HS-27A (cell line): ENCODE measurements around the gene FXYD6.

Experiments
- DNase-seq: peaks from one replicate; pipeline ENCODE4 v3.0.0-alpha.2; 2012; ENCODE audit warnings: low read depth, missing footprints

Gene FXYD6

DNA sequence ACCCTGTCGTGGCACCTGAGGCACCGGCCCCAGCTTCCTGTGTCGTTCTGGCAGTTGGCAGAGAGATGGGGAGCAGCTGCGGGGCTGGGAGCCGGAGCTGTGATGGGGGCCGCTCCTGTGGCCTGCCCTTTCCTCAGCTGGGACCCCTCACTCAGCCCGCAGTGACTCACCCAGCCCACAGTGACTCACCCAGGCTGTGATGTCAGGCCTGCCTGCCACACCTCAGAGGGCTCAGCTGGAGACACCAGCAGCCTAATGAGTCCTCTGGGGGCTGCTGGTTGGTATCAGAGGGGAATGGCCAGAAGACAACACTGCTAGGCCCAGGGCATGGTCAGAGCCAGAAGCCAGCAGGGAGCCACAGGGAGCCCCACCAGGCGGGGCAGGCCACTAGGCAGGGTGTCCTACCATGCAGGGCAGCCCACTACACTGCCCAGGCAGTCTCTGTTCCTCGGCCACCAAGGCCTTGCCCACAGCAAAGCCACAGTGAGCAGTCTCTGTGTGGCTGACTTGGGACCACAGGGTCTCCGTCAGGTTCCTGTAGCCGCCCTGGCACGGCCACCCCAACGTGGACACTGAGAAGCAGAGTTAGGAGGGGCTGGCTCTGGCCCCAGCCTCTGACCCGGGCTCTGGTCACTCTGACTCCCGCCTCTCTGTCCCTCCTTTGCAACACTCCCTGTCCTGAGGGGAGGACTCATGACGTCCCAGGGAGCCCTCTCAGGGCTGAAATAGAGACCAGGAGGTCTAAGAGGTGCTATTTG lies 47.7 kb downstream of the FXYD6 start:
- no peak for DNase-seq

DNA sequence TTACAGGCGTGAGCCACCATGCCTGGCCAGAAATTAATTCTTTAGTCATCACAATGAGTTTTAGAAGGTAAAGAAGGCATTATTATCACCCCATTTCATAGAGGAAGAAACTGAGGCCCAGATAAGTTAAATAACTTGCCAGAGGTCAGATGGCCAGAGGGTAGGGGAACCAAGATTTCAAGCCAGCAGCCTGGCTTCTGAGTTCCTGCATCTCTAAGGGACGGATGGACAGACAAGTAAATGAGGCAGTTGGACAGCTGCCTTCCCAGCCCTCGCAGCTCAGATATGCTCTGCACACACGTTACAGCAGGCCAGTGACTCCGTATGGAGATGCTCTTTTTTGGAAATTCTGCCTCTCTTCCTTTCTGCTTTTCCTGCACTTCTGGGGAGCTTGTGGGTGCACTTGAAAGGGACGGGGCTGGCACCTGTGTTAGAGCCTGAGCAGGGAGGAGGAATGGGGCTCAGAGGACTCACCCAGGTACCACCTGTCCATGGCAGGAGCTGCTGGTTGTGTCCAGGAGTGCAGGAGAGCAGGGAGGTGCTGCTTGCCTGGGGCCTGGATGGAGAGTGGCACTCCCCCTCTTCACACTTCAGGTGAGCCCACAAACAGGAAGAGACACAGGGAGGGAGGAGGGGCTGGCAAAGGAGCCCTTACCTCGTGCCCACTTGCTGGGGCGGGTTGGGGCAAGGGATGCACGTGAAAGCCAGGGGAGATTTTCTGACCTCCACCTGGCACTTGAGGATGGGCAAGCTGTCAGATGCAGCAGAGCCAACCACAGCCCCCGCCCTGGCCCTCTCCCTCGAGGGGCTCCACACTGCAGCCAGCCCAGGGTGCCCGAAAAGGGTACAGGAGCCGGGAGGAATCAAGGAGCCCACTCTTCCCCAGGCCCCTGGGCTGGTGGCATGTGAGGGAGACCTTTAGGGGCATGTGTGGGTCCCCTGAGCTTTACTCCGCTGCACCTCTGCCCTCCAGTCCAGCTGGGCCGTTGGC lies 48.6 kb downstream of the FXYD6 start:
- no peak for DNase-seq

DNA sequence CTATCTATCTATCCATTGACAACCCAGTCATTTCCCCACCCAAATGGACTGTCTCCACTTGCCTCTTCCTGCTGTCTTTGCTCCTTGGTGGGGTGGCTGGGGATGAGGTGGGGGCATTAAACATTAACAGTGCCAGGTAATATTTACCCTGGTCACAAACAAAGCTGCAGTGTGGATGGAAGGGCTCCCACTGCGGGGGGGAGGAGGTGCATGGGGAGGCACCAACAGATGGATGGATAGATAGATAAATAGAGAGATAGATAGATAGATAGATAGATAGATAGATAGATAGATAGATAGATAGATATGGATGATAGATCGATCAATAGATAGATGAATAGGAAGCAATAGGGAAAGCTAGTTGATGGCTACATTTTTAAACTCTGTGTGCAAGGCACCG lies 49.6 kb downstream of the FXYD6 start:
- no peak for DNase-seq

DNA sequence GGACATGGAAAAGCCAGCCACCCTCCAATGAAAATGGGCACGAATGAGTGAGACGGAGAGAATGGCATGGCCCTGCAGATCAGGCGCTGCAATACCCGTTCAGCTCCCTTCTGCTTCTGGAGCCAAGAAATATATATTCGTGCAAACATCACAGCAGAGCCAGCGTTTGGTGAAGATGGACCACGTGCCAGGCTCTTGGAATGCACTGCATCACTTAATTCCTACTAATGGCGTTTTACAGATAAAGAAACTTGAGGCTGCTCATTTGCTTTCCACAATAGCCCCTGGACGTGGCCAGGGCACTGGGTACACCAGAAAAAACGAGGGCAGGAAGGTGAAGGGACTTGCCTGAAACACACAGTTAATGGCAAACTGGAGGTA lies 50.3 kb downstream of the FXYD6 start:
- no peak for DNase-seq

DNA sequence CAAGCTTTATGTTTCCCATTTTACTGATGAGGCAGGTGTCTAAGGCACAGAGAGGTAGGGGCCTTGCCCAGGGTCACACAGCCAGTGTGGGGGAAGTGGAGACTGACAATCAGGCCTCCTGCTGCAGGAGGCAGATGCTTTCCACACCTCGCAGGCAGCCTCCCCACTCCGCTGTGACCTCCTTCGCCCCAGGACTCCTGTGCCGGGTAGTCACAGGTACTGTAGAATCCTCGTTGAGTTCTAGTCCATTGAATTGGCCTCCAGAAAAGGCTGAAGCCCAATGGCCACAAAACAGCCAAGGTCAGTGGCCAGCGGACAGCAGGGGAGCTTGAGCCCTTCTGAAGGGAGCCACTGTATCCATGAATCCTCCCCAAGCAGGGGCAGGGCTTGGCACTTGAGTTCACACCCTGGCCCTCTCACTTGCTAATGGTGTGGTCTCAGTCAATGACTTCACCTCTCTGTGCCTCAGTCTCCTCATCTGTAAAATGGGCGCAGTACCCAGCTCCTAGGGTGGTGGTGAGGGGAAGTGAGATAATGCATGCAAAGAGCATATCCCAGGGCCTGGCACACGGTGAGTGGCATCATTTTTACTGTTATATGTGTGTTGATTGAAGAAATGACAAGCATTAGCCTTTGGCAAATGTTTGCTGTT lies 50.8 kb downstream of the FXYD6 start:
- no peak for DNase-seq

DNA sequence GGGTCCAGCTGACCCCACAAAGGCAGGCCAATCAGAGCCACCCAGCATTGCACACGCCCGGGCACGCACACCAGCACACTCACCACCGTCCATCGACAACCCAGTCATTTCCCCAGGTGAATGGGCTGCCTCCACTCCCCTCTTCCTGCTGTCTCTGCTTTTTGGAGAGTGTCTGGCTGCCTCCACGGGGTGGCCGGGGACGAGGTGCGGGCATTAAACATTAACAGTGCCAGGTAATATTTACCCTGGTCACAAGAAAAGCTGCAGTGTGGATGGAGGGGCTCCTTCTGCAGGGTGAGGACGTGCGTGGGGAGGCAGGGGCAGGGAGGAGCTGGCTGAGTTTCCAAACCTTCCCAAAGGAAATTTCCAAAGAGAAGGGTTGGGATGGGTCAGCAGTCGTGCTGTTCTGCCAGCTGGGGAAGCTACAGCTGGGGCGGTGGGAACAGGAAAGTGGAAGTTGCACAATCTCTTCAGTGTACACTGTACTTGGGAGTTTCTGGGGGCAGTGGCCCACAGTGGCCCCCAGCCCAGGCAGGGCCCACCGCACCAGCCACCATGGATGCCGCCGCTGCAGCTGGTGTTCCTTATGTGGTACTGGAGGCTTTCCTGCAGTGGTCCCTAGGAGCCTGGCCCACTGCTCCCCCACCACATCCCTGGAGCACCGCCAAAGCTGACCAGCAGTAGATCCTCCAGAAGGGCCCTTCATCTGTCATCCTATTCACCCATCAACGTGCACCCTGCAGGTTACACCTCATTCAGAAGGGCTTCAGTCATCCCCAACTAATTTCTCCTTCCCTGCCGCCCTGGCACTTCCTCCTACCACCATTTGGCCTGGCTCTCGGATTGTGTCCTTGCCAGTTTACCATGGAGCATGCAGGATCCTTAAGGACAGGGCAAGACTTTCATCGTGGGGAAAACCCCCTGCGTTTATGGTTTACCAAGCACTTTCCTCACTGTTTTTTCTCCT lies 51.6 kb downstream of the FXYD6 start, which contains the start of gene FXYD2:
Gene FXYD2 (minus strand): TSS at position 174 of the 967 bp plus-strand sequence. CDS start 66 bp downstream, at position 108.
- DNase-seq, result no peak

DNA sequence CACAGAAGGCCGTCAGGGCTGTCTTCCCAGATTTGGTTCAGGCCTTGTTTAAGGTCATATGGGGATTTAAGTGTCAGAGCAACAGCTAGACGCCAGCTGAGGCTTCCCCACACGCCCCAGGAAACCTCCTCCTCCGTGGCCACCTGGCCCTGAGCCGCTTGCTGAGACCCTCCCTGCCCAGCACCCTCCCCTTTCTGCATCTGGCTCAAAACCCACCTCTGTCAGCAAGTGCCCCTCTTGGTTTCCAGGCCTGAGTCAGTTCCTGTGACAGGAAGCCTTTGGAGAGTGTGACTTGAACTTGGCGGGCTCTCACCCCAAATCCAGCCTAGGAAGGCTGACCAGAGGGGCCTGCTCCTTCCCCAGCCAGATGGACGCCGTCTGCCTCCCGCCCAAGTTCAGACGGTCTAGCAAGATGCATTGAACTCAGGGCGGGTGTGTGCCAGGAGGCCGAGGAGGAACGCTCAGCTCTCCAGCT lies 52.5 kb downstream of the FXYD6 start:
- DNase-seq, result no peak

DNA sequence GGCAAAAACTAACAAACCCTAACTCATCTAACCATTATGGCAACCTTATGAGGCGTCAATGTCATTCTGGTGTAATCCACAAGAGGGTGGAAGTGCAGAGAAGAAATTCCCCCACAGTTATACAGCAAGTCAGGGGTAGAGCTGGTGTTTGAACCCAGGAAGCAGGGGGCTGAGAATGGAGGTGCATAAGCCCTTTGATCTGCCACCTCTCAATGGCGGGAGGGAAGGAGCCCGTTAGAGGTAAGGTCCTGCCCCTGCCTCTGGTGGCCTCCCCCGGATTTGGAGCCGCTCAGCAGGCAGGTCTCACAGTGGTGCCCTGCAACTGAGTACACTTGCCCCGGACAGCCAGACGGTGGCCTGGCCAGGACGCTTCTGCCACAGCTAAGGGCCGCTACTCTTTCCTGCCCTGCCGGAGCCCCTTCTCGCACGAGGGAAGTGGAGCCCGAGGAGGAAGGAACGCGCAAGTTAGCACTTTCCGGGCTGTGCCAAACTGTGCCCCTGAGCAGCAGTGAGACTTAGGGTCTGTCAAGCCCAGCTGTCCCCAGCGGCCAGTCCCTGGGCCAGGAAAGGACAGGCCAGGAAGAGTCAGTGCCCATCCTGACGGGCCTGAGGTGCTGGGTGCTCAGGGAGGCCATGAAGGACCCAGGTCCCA lies 53.0 kb downstream of the FXYD6 start:
- no peak for DNase-seq

DNA sequence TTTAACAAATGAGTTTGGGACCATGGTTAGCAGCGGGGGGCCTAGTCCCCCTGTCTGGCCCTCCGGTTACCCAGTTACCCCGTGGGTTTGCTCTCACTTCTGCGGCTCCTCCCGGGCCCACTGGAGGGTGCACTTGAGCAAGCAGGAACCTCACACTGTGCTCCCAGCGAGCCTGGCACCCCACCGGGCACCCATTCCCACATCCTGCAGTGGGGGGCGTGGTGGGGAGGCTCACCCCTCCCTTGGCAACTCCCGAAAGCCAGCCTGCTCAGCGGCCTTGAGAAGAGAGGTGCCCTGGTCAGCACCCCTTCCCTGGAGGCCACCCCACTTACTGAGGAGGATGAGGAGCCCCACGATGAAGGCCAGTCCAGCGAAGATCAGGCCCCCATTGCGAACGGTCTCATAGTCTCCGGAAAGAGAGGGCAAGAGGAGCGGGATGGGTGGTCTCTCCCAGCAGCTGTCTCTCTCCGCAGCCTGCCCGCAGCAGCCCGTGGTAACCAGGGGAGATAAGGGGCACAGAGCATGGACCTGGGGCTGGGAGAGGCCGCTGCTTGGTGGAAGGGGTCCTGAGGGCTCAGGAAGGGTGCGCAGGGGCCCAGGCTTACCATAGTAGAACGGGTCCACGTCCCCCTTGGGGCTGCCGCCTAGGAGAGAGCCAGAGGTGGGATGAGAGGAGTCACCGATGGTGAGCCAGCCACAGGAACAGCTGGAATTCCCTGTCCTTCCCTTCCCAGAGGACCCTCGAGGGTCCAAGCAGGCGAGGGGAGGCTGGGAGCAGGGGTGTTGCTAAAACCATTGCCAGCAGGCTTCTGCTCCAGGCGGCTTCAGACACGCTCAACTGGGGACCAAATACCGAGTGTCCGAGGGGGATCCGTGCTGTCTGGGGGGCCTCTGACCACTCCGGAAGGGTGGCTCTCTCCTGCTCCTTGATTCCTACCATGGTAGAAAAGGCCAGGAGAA lies 54.1 kb downstream of the FXYD6 start:
- DNase-seq, result no peak

DNA sequence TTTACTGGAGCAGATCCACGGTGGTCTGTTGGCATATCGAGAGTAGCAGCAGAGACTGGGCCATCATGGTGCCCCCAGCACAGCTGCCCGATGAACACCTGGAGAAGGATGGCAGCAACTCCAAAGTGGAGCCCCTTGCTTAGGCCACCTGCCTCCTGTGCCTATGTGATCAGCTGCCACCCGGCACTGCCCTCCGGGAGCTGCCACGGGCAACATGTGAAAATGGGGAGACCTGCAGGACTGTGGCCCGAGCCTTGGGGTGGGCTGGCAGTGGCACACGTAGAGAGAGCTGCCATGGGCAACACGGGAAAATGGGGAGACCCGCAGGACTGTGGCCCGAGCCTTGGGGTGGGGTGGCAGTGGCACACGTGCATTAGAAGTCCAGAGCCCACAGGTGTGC lies 55.0 kb downstream of the FXYD6 start:
- DNase-seq, result no peak

DNA sequence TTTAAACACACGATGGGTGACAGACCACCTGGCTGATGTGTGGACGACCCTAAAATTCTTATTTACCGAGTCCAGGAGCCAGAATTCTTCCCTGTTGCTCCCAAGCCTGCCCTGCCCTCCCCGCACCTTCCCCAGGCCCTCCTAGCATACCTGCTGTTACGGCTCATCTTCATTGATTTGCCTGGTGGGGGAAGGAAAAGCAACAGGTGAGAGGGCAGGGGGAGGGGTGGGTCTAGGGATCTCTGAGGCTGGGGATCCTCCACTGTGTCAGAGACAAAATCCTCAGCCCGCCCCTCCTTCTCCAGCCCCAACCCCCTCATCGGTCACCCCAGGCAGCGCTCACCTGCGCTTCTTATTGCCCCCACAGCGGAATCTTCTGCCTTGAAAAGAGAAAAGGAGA lies 55.9 kb downstream of the FXYD6 start:
- DNase-seq, result no peak

DNA sequence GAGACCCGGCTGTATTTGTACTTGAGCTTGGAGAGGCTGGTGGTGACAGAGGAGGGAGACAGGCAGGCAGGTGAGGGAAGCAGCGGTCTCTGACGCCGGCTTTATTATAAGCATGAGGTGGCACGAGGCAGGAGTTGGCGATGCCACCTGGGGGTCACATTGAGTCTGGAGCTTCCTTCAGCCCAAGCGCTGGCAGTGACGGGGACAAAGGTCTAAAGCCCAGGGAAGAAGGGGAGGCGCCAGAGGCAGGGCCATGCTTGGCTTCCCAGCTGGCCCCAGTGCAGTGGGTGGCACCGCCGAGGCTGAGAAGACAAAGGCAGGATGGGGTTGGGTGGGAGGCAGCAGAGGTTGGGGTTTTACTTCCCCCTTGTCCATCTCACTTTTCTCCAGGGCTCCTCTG lies 56.4 kb downstream of the FXYD6 start:
- no peak for DNase-seq

DNA sequence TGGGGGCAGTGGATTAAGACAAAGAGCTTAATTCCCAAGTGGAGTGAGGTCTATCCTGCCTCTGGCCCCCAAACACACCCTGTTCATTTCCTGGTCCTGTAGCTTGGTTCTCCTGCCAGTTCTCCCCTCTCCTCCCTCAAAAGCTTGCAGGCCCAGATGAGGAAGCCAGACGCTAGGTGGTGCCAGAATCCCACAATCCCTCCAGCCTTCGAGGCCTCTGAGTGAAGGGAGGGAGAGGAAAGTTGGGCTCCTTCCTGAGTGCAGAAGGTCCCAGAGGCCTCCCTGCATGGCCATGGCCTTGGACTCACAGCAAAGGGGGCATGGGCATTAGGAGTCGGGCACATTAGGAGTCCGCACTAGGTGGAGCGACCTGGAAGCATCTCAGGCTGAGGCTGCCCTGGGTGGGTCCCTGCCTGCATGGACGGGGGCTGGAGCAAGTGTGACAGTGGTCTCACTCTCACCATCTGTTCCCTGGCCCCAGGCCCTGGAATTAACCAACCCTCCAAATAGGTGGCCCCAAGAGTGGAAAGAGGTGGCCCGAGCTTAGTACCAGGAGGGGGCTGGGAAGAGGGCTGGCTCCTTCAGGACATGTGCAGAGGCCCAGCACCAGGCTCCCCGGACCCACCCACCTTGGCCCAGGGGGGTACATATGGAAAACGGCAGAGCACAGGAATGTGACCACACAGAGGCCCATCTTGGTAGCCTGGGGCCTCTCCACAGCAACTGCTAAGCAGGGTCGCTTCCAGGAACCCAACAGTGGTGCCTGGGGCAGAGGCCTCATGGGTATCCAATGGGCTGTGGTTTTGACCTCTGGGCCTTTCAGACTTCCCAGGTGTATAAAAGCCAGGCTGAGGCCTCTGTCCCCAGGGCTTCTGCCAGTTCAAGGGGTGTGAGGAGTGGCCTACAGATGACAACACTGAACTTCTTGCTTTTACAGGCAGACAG lies 57.1 kb downstream of the FXYD6 start:
- DNase-seq, result no peak

DNA sequence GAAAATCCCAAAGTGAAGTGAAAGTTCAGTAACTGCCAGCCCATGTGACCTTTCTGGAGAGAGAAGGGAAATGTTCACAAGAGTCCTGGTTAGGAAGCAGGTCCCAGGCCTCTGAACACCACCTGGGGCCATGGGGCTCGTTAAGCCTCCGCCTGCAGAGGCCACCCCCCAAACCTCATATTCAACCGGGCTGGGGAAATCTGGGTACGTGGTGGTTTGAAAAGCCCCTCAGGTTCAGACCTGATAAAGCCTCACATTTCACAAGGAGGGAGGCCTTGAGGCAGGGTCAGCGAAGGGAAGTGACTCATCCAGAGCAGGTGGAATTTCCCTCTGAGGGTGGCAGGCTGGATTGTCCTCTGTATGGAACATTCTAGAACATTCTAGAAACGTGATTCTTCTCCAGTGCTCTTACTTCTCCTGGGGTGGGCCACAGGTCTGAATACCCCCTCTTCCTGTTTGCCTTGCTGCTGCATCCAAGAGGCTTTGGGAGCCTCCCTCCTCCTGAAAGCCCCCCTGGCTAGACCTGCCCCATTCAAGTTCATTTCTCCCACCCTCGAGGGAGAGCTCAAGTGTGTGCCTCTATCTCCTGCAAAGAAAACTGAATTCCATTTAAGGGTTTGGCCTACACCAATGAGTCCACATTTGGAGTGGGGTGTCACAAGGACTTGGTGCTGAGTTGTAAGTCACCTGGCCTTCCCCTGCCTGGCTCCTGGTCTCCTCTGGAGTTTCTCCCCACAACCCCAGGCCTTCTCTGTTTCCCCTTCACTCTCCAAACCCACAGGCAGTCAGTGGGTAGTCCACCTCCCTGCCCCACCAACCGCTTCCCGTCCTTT lies 58.2 kb downstream of the FXYD6 start:
- no peak for DNase-seq

DNA sequence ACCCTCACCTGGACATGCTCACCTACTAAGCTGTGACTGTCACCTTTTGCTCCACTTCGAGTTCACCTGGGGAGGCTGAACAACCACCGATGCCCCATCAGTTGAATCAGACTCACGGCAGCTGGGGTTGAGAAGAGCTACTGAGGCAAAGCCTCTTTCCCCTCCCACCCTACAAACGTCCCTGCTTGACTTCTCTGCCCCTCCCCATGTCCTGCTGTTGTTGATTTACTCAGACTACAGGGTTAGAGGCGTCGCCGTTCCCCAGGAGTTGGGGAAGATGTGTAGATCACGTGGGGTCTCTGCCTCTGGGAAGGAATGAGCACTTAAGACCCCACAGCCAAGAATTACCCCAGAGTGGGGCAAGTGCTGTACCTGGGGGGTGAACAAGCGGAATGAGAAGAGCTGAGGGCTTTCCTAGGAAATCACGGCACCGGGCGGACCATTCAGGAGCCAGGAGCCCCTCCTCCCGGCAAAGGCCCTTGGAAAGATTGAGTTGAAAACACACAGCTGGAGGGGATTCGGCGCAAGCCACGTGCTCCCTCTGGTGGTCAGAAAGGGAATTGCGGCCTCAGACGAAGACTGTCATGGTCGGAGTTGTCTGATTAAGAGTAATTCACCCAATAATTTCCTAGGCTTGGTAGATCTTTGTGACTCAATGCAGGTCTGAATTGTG lies 59.0 kb downstream of the FXYD6 start:
- no peak for DNase-seq

DNA sequence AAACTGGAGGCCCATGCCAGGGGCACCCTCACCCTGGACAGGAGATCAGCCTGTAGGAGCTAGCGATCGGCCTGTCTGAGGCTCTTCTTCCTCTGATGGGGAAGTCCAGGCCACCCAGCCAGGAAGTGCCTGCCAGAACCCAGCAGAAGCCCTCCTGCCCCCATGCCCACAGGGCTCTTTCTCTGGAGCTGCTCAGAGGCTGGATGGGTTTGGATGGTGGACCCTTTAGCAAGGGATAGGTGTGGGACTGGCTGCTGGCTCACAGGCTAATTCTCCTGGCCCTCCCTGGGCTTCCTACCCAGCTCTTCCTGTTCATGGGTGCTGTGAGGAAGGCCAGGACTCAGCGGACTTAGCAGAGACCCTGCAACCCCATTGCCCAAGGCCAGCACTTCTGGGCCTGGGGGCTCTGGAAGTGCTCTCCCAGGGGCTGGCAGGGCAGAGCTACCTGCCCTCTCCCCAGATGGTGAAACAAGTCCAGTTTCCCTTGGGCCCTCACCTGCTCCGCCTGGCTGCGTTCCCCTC lies 59.6 kb downstream of the FXYD6 start:
- no peak for DNase-seq
